HepG2 (cell line): Measurements from ENCODE around the gene SHISA5. TPM values are rescaled to one million over a fixed set of nuclear protein-coding genes. Genes with fewer than 3 reads are reported as not detected.

Experiments
- ATF7 ChIP-seq, 2 experiments: fragments of 450-650 bp in 1 of 2; sonication (generic) in 1 of 2; formaldehyde crosslinking in 1 of 2; IDR thresholded peaks; 2 replicates each; pipeline versions ENCODE4 v1.4.0 to v1.6.1; 2016 to 2020; ENCODE audit warnings: antibody characterized with exemption in 1 of 2, mild to moderate bottlenecking in 1 of 2, missing genetic modification reagents in 1 of 2
- CENPX ChIP-seq: sonication (generic); formaldehyde crosslinking; IDR thresholded peaks from 2 replicates; pipeline ENCODE4 v1.9.0; 2021; ENCODE audit warnings: mild to moderate bottlenecking, missing genetic modification reagents, moderate library complexity
- EEA1 ChIP-seq: sonication (generic); formaldehyde crosslinking; IDR thresholded peaks from 2 replicates; pipeline ENCODE4 v1.5.1; 2020; ENCODE audit warnings: mild to moderate bottlenecking, missing genetic modification reagents, borderline replicate concordance
- FOXK2 ChIP-seq: fragments of 450-650 bp; IDR thresholded peaks from 2 replicates; pipeline ENCODE4 v1.6.1; 2016
- GMEB1 ChIP-seq: sonication (generic); formaldehyde crosslinking; IDR thresholded peaks from 2 replicates; pipeline ENCODE4 v1.5.1; 2020; ENCODE audit warnings: missing genetic modification reagents, mild to moderate bottlenecking, borderline replicate concordance
- HIVEP1 ChIP-seq: sonication (generic); formaldehyde crosslinking; IDR thresholded peaks from 2 replicates; pipeline ENCODE4 v1.4.0; 2020; ENCODE audit warnings: mild to moderate bottlenecking, missing genetic modification reagents
- HNRNPLL ChIP-seq: fragments of 200-400 bp; formaldehyde crosslinking; IDR thresholded peaks from 2 replicates; pipeline ENCODE4 v1.6.1; 2017; ENCODE audit warnings: mild to moderate bottlenecking, low read depth, low read length; ENCODE audit not compliant: poor library complexity, severe bottlenecking
- HNRNPUL1 ChIP-seq: fragments of 200-400 bp; formaldehyde crosslinking; IDR thresholded peaks from 2 replicates; pipeline ENCODE4 v1.6.1; 2017; ENCODE audit warnings: low read depth, mild to moderate bottlenecking, low read length, moderate library complexity
- MED8 ChIP-seq: sonication (generic); formaldehyde crosslinking; IDR thresholded peaks from 2 replicates; pipeline ENCODE4 v1.8.1; 2023; ENCODE audit warnings: mild to moderate bottlenecking, missing genetic modification reagents; ENCODE audit not compliant: insufficient replicate concordance
- MEIS1 ChIP-seq: sonication (generic); formaldehyde crosslinking; IDR thresholded peaks from 2 replicates; pipeline ENCODE4 v1.9.0; 2021; ENCODE audit warnings: mild to moderate bottlenecking, missing genetic modification reagents, moderate library complexity, borderline replicate concordance
- MTF2 ChIP-seq: sonication (generic); formaldehyde crosslinking; IDR thresholded peaks from 2 replicates; pipeline ENCODE4 v1.5.0; 2020; ENCODE audit warnings: missing genetic modification reagents, borderline replicate concordance
- PTBP1 ChIP-seq: fragments of 200-400 bp; formaldehyde crosslinking; IDR thresholded peaks from 2 replicates; pipeline ENCODE4 v1.6.1; 2018; ENCODE audit warnings: low read length, low read depth; ENCODE audit not compliant: poor library complexity, severe bottlenecking
- RCOR2 ChIP-seq: IDR thresholded peaks from 2 replicates; pipeline ENCODE4 v1.6.1; 2016; ENCODE audit warnings: missing biosample characterization, missing genetic modification reagents
- REL ChIP-seq: sonication (generic); formaldehyde crosslinking; conservative IDR thresholded peaks from 2 replicates; pipeline ENCODE4 v1.8.0; 2022; ENCODE audit warnings: mild to moderate bottlenecking, missing genetic modification reagents, moderate library complexity
- SCMH1 ChIP-seq: sonication (generic); formaldehyde crosslinking; IDR thresholded peaks from 2 replicates; pipeline ENCODE4 v1.9.0; 2021; ENCODE audit warnings: missing genetic modification reagents, mild to moderate bottlenecking, borderline replicate concordance
- XRCC5 ChIP-seq: fragments of 200-400 bp; formaldehyde crosslinking; optimal IDR thresholded peaks from 2 replicates; pipeline ENCODE3; 2017; ENCODE audit warnings: mild to moderate bottlenecking, low read length
- ZBTB3 ChIP-seq: sonication (generic); formaldehyde crosslinking; IDR thresholded peaks from 2 replicates; pipeline ENCODE4 v1.4.0; 2020; ENCODE audit warnings: low read depth, mild to moderate bottlenecking, moderate library complexity, missing genetic modification reagents, borderline replicate concordance
- ZBTB38 ChIP-seq: sonication (generic); formaldehyde crosslinking; IDR thresholded peaks from 2 replicates; pipeline ENCODE4 v1.5.1; 2020; ENCODE audit warnings: mild to moderate bottlenecking, missing genetic modification reagents
- ZEB1 ChIP-seq: IDR thresholded peaks from 2 replicates; pipeline ENCODE4 v1.6.1; 2012; ENCODE audit warnings: mild to moderate bottlenecking, low read depth, inconsistent platforms; ENCODE audit not compliant: insufficient replicate concordance
- ZFP82 ChIP-seq: sonication (generic); formaldehyde crosslinking; IDR thresholded peaks from 2 replicates; pipeline ENCODE4 v1.5.1; 2020; ENCODE audit warnings: mild to moderate bottlenecking, missing genetic modification reagents, borderline replicate concordance
- ZNF160 ChIP-seq: sonication (generic); formaldehyde crosslinking; IDR thresholded peaks from 2 replicates; pipeline ENCODE4 v1.8.0; 2022; ENCODE audit warnings: mild to moderate bottlenecking, inconsistent platforms, missing genetic modification reagents
- ZNF256 ChIP-seq: sonication (generic); formaldehyde crosslinking; conservative IDR thresholded peaks from 2 replicates; pipeline ENCODE4 v1.4.0; 2020; ENCODE audit warnings: missing genetic modification reagents
- ZNF557 ChIP-seq: sonication (generic); formaldehyde crosslinking; IDR thresholded peaks from 2 replicates; pipeline ENCODE4 v1.4.0; 2020; ENCODE audit warnings: missing genetic modification reagents
- ZNF619 ChIP-seq: sonication (generic); formaldehyde crosslinking; IDR thresholded peaks from 2 replicates; pipeline ENCODE4 v1.4.0; 2020; ENCODE audit warnings: mild to moderate bottlenecking, missing genetic modification reagents
- ZNF891 ChIP-seq: sonication (generic); formaldehyde crosslinking; IDR thresholded peaks from 2 replicates; pipeline ENCODE4 v1.5.0; 2020; ENCODE audit warnings: mild to moderate bottlenecking, missing genetic modification reagents
- polyA plus RNA-seq, 8 experiments: library from polyadenylated mRNA; depleted of rRNA in 3 of 8; stranded (reverse) in 7 of 8; unstranded in 1 of 8; fragments of >200 nt; fragmentation: Illumina TruSeq in 4 of 8; extraction: Trizol in 4 of 8; gene quantifications; 2 replicates each; pipeline versions ENCODE4 v1.2.1 to v1.2.3, GENCODE V29; 2011 to 2016; ENCODE audit warnings: low read depth in 4 of 8, missing spikeins in 1 of 8, mixed read lengths in 1 of 8; ENCODE audit not compliant: insufficient read depth in 1 of 8
- total RNA-seq, 5 experiments: library from RNA; depleted of rRNA; stranded (reverse); fragments of >200 nt; fragmentation: Illumina TruSeq; extraction: Trizol; gene quantifications; 2 replicates each; pipeline ENCODE4 v1.2.3, GENCODE V29; 2016; ENCODE audit warnings: low read depth in 1 of 5
- TF ChIP-seq, protein P1 (sequence below): sonication (generic); formaldehyde crosslinking; conservative IDR thresholded peaks from 2 replicates; pipeline ENCODE4 v1.4.0; 2020; ENCODE audit warnings: missing genetic modification reagents
- TF ChIP-seq, protein P2 (sequence below): sonication (generic); formaldehyde crosslinking; IDR thresholded peaks from 2 replicates; pipeline ENCODE4 v1.4.0; 2020; ENCODE audit warnings: missing genetic modification reagents, borderline replicate concordance

The SHISA5 gene
- total and polyA plus RNA-seq, 2 of the 13 experiments (the other 11 are each of a cell fraction or from before 2014, with no cell fraction given): 75.8 to 91.4 TPM

DNA sequence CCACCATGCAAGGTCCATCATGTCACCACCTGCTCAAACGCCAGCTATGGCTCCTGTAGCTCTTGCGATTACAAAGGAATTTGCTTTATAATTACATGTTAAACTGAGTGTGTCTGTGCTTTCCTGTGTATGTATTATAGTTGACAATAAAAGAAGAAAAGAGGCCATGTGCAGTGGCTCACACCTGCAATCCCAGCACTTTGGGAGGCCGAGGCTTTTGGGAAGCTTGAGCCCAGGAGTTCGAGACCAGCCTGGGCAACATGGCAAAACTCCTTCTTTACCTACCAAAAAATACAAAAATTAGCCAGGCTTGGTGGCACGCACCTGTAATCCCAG, 30.4 kb downstream of the SHISA5 start (continued):
- TF ChIP-seq SCMH1 (CRISPR knock-in tag): no peak
- peak; percentile 1 for TF ChIP-seq PTBP1
- no peak for TF ChIP-seq MEIS1 (CRISPR knock-in tag)
- TF ChIP-seq RCOR2 (CRISPR knock-in tag): no peak
- TF ChIP-seq MED8 (CRISPR knock-in tag): peak; percentile 16
- peak; percentile 11 for TF ChIP-seq ZEB1
- no peak for TF ChIP-seq CENPX (CRISPR knock-in tag)
- TF ChIP-seq ZBTB3 (CRISPR knock-in tag): no peak
- TF ChIP-seq XRCC5: no peak
- TF ChIP-seq ZNF619 (CRISPR knock-in tag): no peak
- TF ChIP-seq, protein P1, sequence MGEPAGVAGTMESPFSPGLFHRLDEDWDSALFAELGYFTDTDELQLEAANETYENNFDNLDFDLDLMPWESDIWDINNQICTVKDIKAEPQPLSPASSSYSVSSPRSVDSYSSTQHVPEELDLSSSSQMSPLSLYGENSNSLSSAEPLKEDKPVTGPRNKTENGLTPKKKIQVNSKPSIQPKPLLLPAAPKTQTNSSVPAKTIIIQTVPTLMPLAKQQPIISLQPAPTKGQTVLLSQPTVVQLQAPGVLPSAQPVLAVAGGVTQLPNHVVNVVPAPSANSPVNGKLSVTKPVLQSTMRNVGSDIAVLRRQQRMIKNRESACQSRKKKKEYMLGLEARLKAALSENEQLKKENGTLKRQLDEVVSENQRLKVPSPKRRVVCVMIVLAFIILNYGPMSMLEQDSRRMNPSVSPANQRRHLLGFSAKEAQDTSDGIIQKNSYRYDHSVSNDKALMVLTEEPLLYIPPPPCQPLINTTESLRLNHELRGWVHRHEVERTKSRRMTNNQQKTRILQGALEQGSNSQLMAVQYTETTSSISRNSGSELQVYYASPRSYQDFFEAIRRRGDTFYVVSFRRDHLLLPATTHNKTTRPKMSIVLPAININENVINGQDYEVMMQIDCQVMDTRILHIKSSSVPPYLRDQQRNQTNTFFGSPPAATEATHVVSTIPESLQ: 0 out of 2 replicates have a peak, but pooled peaks have one; percentile 5
- TF ChIP-seq ZNF256 (CRISPR knock-in tag): no peak
- TF ChIP-seq FOXK2: no peak
- no peak for TF ChIP-seq HIVEP1 (CRISPR knock-in tag)
- TF ChIP-seq HNRNPUL1: no peak
- no peak for TF ChIP-seq ZBTB38 (CRISPR knock-in tag)
- TF ChIP-seq ZFP82 (CRISPR knock-in tag): no peak
- TF ChIP-seq, protein P2, sequence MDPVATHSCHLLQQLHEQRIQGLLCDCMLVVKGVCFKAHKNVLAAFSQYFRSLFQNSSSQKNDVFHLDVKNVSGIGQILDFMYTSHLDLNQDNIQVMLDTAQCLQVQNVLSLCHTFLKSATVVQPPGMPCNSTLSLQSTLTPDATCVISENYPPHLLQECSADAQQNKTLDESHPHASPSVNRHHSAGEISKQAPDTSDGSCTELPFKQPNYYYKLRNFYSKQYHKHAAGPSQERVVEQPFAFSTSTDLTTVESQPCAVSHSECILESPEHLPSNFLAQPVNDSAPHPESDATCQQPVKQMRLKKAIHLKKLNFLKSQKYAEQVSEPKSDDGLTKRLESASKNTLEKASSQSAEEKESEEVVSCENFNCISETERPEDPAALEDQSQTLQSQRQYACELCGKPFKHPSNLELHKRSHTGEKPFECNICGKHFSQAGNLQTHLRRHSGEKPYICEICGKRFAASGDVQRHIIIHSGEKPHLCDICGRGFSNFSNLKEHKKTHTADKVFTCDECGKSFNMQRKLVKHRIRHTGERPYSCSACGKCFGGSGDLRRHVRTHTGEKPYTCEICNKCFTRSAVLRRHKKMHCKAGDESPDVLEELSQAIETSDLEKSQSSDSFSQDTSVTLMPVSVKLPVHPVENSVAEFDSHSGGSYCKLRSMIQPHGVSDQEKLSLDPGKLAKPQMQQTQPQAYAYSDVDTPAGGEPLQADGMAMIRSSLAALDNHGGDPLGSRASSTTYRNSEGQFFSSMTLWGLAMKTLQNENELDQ (CRISPR knock-in tag): no peak
- TF ChIP-seq ZNF891 (CRISPR knock-in tag): no peak
- no peak for TF ChIP-seq MTF2 (CRISPR knock-in tag)
- no peak for TF ChIP-seq HNRNPLL
- TF ChIP-seq ZNF557 (CRISPR knock-in tag): no peak
- TF ChIP-seq ATF7 (IDR thresholded peaks at IDR 0.05): no peak
- TF ChIP-seq ATF7 (CRISPR knock-in tag; IDR thresholded peaks at IDR 0.05): no peak
- TF ChIP-seq EEA1 (CRISPR knock-in tag): no peak
- no peak for TF ChIP-seq REL (CRISPR knock-in tag)
- TF ChIP-seq GMEB1 (CRISPR knock-in tag): peak; percentile 12; the same call in 1 of the 2 replicates
- TF ChIP-seq ZNF160 (CRISPR knock-in tag): no peak
